Effector memory CD8-positive, alpha-beta T cell (primary cell): Measurements from ENCODE around the gene PPDPF.

Experiments used
- ATAC-seq: fragments of 150-1000 bp; cut with Tn5 transposase; replicated peaks from 2 replicates; pipeline ENCODE4 v1.10.0; 2021; ENCODE audit warnings: mild to moderate bottlenecking, moderate library complexity
- DNase-seq, 3 experiments: peaks; one replicate each; pipeline ENCODE4 v3.0.0; 2021
- H3K27ac Mint-ChIP-seq, 2 donors: one replicate each; pipeline ENCODE4 v1.8.0; 2022; ENCODE audit warnings: mild to moderate bottlenecking in 2 of 2, mixed read lengths in 2 of 2, moderate library complexity in 2 of 2
- H3K27me3 Mint-ChIP-seq, 2 donors: one replicate each; pipeline ENCODE4 v1.8.0; 2022; ENCODE audit warnings: mixed read lengths in 2 of 2
- H3K36me3 Mint-ChIP-seq: one replicate; pipeline ENCODE4 v1.8.0; 2022; ENCODE audit warnings: mild to moderate bottlenecking, moderate library complexity, mixed read lengths; ENCODE audit not compliant: insufficient read depth
- H3K4me1 Mint-ChIP-seq, 2 donors: one replicate each; pipeline ENCODE4 v1.8.0; 2022; ENCODE audit warnings: low read depth in 2 of 2, mixed read lengths in 2 of 2
- H3K4me3 Mint-ChIP-seq, 2 donors: one replicate each; pipeline ENCODE4 v1.8.0; 2022; ENCODE audit warnings: mild to moderate bottlenecking in 2 of 2, mixed read lengths in 2 of 2, moderate library complexity in 2 of 2
- H3K9me3 Mint-ChIP-seq, 2 donors: one replicate each; pipeline ENCODE4 v1.8.0; 2022; ENCODE audit warnings: mixed read lengths in 2 of 2

PPDPF gene

GRCh38 chr20:63536997-63537524 lies 16.5 kb downstream of the PPDPF start, which contains the start of gene PTK6:
Gene PTK6 (minus strand): TSS chr20:63537376. CDS start chr20:63537314, 62 bp downstream.
- DNase-seq: no peak
- Mint-ChIP-seq H3K27ac (peak within 1 kb of the TSS; percentile 79 to 82), H3K4me1 (peaks cover 13 to 15% of the 10 kb centered on the region in 2 donors), H3K36me3 (no peaks in the 10 kb centered on the region), H3K27me3 (no peaks in the 10 kb centered on the region), H3K9me3 (no peaks in the 10 kb centered on the region), H3K4me3 (peak within 1 kb of the TSS; percentile 69 to 75)
- peak; percentile 0 for ATAC-seq

- Mint-ChIP-seq H3K4me3 (peak overlapping the region; percentile 69 to 75), H3K36me3 (no peaks in the 10 kb centered on the region), H3K27ac (peak overlapping the region; percentile 79 to 82), H3K27me3 (no peaks in the 10 kb centered on the region), H3K4me1 (peaks cover 13 to 15% of the 10 kb centered on the region in 2 donors), H3K9me3 (no peaks in the 10 kb centered on the region)
- DNase-seq (peak; percentile 93 to 94 (median 93)), ATAC-seq (peak; percentile 88)
Measured at GRCh38 chr20:63537525-63538203, 17.1 kb downstream of the PPDPF start.

DNA sequence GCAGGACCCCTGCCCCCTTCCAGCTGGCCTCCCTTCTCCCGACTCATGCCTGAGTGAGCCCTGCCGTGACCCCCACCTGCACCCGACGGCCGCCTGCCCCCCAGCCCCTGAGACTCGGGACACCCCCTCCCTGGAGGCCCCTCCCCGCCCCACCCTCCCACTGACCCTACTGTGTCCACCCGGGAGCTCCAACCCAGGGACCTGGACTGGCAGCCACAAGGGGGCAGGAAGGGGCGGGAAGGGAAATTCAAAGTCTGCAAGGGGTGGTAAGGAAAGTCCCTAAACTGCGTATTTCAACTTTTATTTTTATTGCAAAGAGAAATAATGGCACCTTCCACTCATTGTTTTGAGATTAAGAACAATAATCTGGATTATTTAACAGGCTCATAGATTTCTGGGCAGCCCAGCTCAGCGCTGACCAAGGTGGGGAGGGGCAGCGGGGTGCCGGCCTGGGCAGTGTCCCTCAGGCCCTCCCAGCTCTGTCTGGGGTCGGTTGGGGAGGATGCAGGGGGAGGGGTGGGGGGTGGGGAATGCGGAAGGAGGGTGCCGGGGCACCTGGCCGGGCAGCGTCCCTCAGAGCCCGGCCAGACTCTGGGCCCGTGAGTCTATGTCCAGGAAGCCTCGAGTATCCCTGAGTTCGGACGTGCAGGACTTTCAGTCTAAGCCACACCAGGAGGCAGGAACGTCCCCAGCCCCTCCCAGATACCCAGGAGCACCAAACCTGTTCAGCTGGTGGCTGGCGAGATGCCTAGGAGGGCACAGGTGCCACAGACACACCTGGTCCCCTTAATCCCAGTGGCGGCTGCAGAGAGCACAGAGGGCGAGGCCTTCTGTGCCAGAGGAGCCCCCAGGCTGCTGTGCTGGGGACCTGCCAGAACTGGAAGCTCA lies 17.9 kb downstream of the PPDPF start:
- H3K9me3 Mint-ChIP-seq: no peaks in the 10 kb centered on the region
- DNase-seq: peak; percentile 39 to 45 (median 42)
- no peaks in the 10 kb centered on the region for H3K36me3 Mint-ChIP-seq

DNA sequence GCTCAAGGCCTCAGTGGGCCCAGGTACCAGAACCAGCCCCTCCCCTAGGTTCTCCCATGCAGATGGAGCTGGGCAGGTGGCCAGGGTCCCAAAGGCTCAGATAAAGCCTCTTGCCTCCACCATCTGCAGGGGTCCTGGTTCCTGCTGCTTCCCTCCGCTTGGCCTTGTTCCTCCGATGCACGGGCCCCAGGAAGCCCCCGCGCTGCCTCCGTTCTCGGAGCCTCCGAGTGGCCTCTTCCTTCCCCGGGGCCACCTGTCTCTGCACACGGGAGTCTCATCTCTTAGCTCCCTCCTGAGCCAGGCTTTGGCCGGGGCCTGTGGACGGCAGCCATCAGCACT lies 18.5 kb downstream of the PPDPF start:
- Mint-ChIP-seq H3K27me3 (no peaks in the 10 kb centered on the region), H3K4me3 (peak overlapping the region in 1 of 2 donors; percentile 12), H3K9me3 (no peaks in the 10 kb centered on the region), H3K4me1 (peaks cover 13 to 15% of the 10 kb centered on the region in 2 donors), H3K36me3 (no peaks in the 10 kb centered on the region), H3K27ac (peak overlapping the region; percentile 59 to 73)
- no peak for DNase-seq
- ATAC-seq: no peak

More for the DNA sequence above, 17.9 kb downstream of the PPDPF start:
- Mint-ChIP-seq H3K4me3 (peak overlapping the region; percentile 69 to 75), H3K27me3 (no peaks in the 10 kb centered on the region), H3K27ac (peak overlapping the region; percentile 79 to 82), H3K4me1 (peaks cover 13 to 15% of the 10 kb centered on the region in 2 donors)
- peak; percentile 20 for ATAC-seq

- peak overlapping the region in 1 of 2 donors; percentile 23 for H3K4me3 Mint-ChIP-seq
- H3K4me1 Mint-ChIP-seq: peaks cover 13 to 15% of the 10 kb centered on the region in 2 donors
- H3K36me3 Mint-ChIP-seq: no peaks in the 10 kb centered on the region
- H3K9me3 Mint-ChIP-seq: no peaks in the 10 kb centered on the region
- peaks cover 0 to 2% of the 10 kb centered on the region in 2 donors for H3K27me3 Mint-ChIP-seq
- ATAC-seq (no peak), DNase-seq (no peak)
- H3K27ac Mint-ChIP-seq: peak overlapping the region; percentile 59 to 73
Measured at GRCh38 chr20:63539441-63540370, 19.1 kb downstream of the PPDPF start.

DNA sequence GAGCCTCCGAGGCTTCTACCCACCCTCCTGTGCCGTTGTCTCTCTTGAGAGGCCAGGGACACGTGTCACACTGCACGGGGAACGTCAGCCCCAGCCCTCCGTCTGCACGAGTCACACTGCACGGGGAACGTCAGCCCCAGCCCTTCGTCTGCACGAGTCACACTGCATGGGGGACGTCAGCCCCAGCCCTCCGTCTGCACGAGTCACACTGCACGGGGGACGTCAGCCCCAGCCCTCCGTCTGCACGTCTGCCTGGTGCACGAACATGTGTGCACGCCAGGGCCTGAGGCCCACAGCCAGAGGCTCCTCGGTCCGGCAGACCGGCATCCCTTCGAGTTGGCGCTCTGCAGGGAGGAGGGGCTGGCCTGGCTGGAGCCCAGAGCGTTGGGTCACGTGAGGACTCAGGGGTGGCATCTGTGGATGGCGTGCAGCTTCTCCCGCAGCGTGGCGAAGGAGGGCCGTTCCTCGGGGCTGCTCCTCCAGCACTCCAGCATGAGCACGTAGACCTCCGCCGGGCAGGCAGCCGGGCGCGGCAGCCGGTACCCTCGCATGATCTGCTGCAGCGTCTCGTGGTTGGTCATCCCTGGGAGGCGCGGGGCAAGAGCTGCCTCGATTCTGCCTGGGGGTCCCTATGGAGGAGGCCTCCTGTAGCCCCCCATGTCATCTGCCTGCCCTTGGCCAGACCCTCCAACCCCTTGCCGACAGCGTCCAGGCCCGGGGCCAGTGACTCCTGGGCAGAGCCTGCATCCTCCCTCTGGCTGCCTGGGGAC lies 20.0 kb downstream of the PPDPF start:
- peak overlapping the region in 1 of 2 donors; percentile 20 for H3K27ac Mint-ChIP-seq
- peaks cover 5 to 11% of the 10 kb centered on the region in 2 donors for H3K27me3 Mint-ChIP-seq
- no peaks in the 10 kb centered on the region for H3K36me3 Mint-ChIP-seq
- no peaks in the 10 kb centered on the region for H3K9me3 Mint-ChIP-seq
- no peak for DNase-seq
- no peak overlapping the region for H3K4me3 Mint-ChIP-seq
- peaks cover 16 to 18% of the 10 kb centered on the region in 2 donors for H3K4me1 Mint-ChIP-seq
- ATAC-seq: no peak

GRCh38 chr20:63541371-63541770 lies 20.8 kb downstream of the PPDPF start:
- no peaks in the 10 kb centered on the region for H3K9me3 Mint-ChIP-seq
- no peak overlapping the region for H3K27ac Mint-ChIP-seq
- H3K27me3 Mint-ChIP-seq: peaks cover 5 to 13% of the 10 kb centered on the region in 2 donors
- no peak for DNase-seq
- H3K4me3 Mint-ChIP-seq: no peak overlapping the region
- H3K36me3 Mint-ChIP-seq: no peaks in the 10 kb centered on the region
- H3K4me1 Mint-ChIP-seq: peaks cover 14 to 19% of the 10 kb centered on the region in 2 donors
- no peak for ATAC-seq

GRCh38 chr20:63542031-63542559 lies 21.5 kb downstream of the PPDPF start:
- no peak overlapping the region for H3K27ac Mint-ChIP-seq
- no peak overlapping the region for H3K4me3 Mint-ChIP-seq
- H3K9me3 Mint-ChIP-seq: no peaks in the 10 kb centered on the region
- H3K4me1 Mint-ChIP-seq: peaks cover 14 to 16% of the 10 kb centered on the region in 2 donors
- DNase-seq (no peak), ATAC-seq (no peak)
- H3K36me3 Mint-ChIP-seq: peaks cover 3% of the 10 kb centered on the region
- H3K27me3 Mint-ChIP-seq: peaks cover 5 to 21% of the 10 kb centered on the region in 2 donors

DNA sequence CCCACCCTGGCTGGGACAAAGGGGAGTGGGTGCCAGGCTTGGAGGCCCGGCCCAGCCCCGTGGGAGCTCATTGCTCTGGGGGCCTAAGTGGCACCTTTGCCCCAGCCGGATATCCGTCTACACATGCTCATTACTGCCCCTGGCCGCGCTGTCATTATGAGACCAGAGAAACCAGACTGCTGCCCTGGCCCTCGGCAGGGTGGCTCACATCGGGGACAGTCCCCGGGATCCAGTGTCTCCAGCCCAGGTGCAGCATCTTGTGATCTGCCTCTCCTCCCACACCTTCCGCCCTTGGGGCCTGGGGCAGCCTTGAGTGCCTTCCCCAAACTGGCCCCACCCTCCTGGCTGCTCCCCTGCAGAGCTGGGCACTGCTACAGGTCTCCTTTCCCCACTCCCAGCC lies 22.1 kb downstream of the PPDPF start:
- Mint-ChIP-seq H3K4me1 (peaks cover 11 to 13% of the 10 kb centered on the region in 2 donors), H3K27ac (no peak overlapping the region), H3K4me3 (no peak overlapping the region), H3K36me3 (peaks cover 3% of the 10 kb centered on the region), H3K27me3 (peaks cover 5 to 22% of the 10 kb centered on the region in 2 donors), H3K9me3 (no peaks in the 10 kb centered on the region)
- DNase-seq (no peak), ATAC-seq (no peak)

DNA sequence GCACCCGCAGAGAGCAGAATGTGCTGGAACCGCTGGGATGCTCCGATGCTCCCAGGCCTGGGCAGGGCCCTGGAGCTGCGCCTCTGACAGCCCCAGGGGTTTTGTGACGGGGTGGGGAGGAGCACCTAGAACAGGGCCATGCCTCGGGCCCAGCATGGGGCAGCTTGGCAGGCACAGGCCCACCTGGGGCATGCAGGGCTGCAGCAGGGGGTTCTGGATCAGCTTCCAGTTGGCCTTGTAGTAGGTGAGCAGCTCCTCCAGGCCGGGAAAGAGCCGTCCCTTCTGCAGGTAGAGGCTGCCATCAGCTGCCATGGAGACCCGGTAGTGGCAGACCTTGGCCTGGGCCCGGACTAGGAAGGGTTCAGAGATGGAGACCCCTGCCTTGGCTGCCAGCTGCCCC lies 22.6 kb downstream of the PPDPF start:
- Mint-ChIP-seq H3K4me3 (no peak overlapping the region), H3K36me3 (peaks cover 3% of the 10 kb centered on the region), H3K4me1 (peaks cover 8 to 9% of the 10 kb centered on the region in 2 donors), H3K9me3 (no peaks in the 10 kb centered on the region), H3K27ac (no peak overlapping the region), H3K27me3 (peaks cover 5 to 23% of the 10 kb centered on the region in 2 donors)
- ATAC-seq: no peak
- no peak for DNase-seq

DNA sequence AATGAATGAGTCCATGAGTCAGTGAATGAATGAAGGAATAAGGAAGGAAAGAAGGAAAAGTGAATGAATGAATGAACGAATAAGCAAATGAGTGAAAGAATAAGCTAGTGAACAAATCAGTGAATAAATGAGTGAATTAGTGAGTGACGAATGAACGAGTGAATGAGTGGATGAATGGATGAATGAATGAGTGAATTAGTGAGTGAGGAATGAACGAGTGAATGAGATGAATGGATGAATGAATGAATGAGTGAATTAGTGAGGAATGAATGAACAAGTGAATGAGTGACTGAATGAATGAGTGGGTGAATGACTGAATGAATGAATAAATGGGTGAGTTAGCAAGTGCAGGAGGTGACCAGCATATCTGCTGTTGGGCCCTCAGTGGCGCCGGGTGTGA lies 23.2 kb downstream of the PPDPF start:
- Mint-ChIP-seq H3K27ac (no peak overlapping the region), H3K9me3 (no peaks in the 10 kb centered on the region), H3K36me3 (peaks cover 3% of the 10 kb centered on the region), H3K27me3 (peaks cover 5 to 29% of the 10 kb centered on the region in 2 donors), H3K4me1 (peaks cover 5 to 9% of the 10 kb centered on the region in 2 donors), H3K4me3 (no peak overlapping the region)
- ATAC-seq (no peak), DNase-seq (no peak)
